ENCODE data around the gene SPATA31D3.

DNA sequence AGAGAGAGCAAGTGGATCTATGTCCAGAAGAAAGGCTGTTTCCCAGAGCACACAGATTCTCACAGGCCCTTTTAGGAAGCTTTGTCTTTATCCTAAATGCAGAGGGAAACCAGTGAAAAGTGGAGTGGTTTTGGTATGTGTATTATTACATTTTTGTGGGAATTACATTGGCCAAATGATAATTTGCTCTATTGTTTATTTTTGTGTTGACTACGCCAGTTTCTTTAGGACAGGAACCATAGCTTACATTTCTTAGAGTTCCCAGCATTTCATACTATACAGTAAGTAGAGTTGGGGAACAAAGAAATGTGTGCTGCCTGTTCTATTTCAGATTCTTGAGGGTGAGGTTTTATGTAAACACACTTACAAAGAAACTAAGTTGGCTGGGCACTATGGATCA is 44.4 kb upstream of the SPATA31D3 start:
- TF ChIP-seq, protein P1, sequence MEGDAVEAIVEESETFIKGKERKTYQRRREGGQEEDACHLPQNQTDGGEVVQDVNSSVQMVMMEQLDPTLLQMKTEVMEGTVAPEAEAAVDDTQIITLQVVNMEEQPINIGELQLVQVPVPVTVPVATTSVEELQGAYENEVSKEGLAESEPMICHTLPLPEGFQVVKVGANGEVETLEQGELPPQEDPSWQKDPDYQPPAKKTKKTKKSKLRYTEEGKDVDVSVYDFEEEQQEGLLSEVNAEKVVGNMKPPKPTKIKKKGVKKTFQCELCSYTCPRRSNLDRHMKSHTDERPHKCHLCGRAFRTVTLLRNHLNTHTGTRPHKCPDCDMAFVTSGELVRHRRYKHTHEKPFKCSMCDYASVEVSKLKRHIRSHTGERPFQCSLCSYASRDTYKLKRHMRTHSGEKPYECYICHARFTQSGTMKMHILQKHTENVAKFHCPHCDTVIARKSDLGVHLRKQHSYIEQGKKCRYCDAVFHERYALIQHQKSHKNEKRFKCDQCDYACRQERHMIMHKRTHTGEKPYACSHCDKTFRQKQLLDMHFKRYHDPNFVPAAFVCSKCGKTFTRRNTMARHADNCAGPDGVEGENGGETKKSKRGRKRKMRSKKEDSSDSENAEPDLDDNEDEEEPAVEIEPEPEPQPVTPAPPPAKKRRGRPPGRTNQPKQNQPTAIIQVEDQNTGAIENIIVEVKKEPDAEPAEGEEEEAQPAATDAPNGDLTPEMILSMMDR (IDR thresholded peaks at IDR 0.05; ENCODE audit: low read depth, low read length, missing input control) = no peak
- TF ChIP-seq RAD21 (IDR thresholded peaks at IDR 0.05) = no peak
- TF ChIP-seq YY1 (IDR thresholded peaks at IDR 0.05) = no peak
- TF ChIP-seq, protein P2, sequence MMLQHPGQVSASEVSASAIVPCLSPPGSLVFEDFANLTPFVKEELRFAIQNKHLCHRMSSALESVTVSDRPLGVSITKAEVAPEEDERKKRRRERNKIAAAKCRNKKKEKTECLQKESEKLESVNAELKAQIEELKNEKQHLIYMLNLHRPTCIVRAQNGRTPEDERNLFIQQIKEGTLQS (IDR thresholded peaks at IDR 0.05) = no peak
- no peak for TF ChIP-seq SP1 (IDR thresholded peaks at IDR 0.05)
- TF ChIP-seq, protein P3, sequence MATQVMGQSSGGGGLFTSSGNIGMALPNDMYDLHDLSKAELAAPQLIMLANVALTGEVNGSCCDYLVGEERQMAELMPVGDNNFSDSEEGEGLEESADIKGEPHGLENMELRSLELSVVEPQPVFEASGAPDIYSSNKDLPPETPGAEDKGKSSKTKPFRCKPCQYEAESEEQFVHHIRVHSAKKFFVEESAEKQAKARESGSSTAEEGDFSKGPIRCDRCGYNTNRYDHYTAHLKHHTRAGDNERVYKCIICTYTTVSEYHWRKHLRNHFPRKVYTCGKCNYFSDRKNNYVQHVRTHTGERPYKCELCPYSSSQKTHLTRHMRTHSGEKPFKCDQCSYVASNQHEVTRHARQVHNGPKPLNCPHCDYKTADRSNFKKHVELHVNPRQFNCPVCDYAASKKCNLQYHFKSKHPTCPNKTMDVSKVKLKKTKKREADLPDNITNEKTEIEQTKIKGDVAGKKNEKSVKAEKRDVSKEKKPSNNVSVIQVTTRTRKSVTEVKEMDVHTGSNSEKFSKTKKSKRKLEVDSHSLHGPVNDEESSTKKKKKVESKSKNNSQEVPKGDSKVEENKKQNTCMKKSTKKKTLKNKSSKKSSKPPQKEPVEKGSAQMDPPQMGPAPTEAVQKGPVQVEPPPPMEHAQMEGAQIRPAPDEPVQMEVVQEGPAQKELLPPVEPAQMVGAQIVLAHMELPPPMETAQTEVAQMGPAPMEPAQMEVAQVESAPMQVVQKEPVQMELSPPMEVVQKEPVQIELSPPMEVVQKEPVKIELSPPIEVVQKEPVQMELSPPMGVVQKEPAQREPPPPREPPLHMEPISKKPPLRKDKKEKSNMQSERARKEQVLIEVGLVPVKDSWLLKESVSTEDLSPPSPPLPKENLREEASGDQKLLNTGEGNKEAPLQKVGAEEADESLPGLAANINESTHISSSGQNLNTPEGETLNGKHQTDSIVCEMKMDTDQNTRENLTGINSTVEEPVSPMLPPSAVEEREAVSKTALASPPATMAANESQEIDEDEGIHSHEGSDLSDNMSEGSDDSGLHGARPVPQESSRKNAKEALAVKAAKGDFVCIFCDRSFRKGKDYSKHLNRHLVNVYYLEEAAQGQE (IDR thresholded peaks at IDR 0.05) = no peak
- no peak for TF ChIP-seq TAF1 (conservative IDR thresholded peaks at IDR 0.05)
- TF ChIP-seq, protein P4, sequence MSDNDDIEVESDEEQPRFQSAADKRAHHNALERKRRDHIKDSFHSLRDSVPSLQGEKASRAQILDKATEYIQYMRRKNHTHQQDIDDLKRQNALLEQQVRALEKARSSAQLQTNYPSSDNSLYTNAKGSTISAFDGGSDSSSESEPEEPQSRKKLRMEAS (IDR thresholded peaks at IDR 0.05) = no peak
- TF ChIP-seq GABPA (IDR thresholded peaks at IDR 0.05 in 1 of 2, conservative IDR thresholded peaks at IDR 0.05 in 1 of 2) = no peak
